ENCODE data around the gene OSBPL8. TPM values are rescaled to one million over a fixed set of nuclear protein-coding genes. Genes with fewer than 3 reads are reported as not detected.

Gene OSBPL8
- total RNA-seq = 10 to 100 TPM; 87.3 to 90.7 TPM
- polyA plus RNA-seq = 113 TPM

- DNase-seq = peak; percentile 88 to 96 (median 94)
- Mint-ChIP-seq H3K27me3 (peaks cover 0 to 3% of the 10 kb centered on the region in 2 donors), H3K9me3 (no peaks in the 10 kb centered on the region), H3K4me3 (peak within 1 kb of the TSS; percentile 92 to 99 (median 97)), H3K27ac (peak within 1 kb of the TSS; percentile 94 to 99 (median 96)), H3K36me3 (peaks cover 0 to 18% (median 2%) of the 10 kb centered on the region in 3 donors), H3K4me1 (peaks cover 35 to 49% (median 40%) of the 10 kb centered on the region in 3 donors)
- CTCF ChIA-PET = interaction anchor here (0.8 to 1.4 kb wide), 6 partner anchors 8 to 401 kb away, joined by 3 to 4 read pairs (median 3); partner anchors contain the start of gene BBS10
- Histone ChIP-seq H3K27ac (ENCODE audit: low read depth, low read length) (peak within 1 kb of the TSS; percentile 98), H3K9me3 (ENCODE audit: low read length) (no peaks in the 10 kb centered on the region), H3K4me1 (ENCODE audit: insufficient read depth, low read length) (peaks cover 44% of the 10 kb centered on the region), H3K36me3 (ENCODE audit: insufficient read depth, low read length) (no peaks in the 10 kb centered on the region), H3K4me3 (ENCODE audit: low read length) (peak within 1 kb of the TSS; percentile 89), H3K27me3 (ENCODE audit: insufficient read depth, low read length, poor library complexity, severe bottlenecking) (no peaks in the 10 kb centered on the region)
- POLR2A ChIA-PET = interaction anchor here (0.8 to 2.7 kb wide), 6 partner anchors 102 to 1169 kb away, joined by 3 to 19 read pairs (median 4); partner anchors contain the start of genes BBS10, GLIPR1L2, NAP1L1 and PHLDA1
These were observed at the start of gene OSBPL8 for GRCh38 chr12:76559400-76560085. Gene OSBPL8 (minus strand): TSS chr12:76559771. CDS start chr12:76487551, 72,220 bp downstream.

- ChIA-PET POLR2A (no interaction called here), CTCF (interaction anchor here (1.8 kb wide), 1 partner anchor 14 kb away, joined by 7 read pairs; no protein-coding TSS in a partner anchor)
- Mint-ChIP-seq H3K4me1 (no peaks in the 10 kb centered on the region), H3K36me3 (no peaks in the 10 kb centered on the region), H3K9me3 (no peaks in the 10 kb centered on the region), H3K4me3 (no peak overlapping the region), H3K27ac (no peak overlapping the region), H3K27me3 (peaks cover 3 to 17% of the 10 kb centered on the region in 2 donors)
- H3K27ac ChIP-seq (ENCODE audit: low read depth, low read length) = no peak overlapping the region
- H3K4me1 ChIP-seq (ENCODE audit: insufficient read depth, low read length) = no peaks in the 10 kb centered on the region
- H3K4me3 ChIP-seq (ENCODE audit: low read length) = no peak overlapping the region
- no peaks in the 10 kb centered on the region for H3K36me3 ChIP-seq (ENCODE audit: insufficient read depth, low read length)
- H3K27me3 ChIP-seq (ENCODE audit: insufficient read depth, low read length, poor library complexity, severe bottlenecking) = no peaks in the 10 kb centered on the region
- H3K9me3 ChIP-seq (ENCODE audit: low read length) = no peaks in the 10 kb centered on the region
- no peak for DNase-seq
These were observed 48.5 kb upstream of the OSBPL8 start for GRCh38 chr12:76608070-76608469.

GRCh38 chr12:76595056-76595455 lies 35.5 kb upstream of the OSBPL8 start:
- Mint-ChIP-seq H3K4me3 (no peak overlapping the region), H3K27me3 (peaks cover 0 to 6% of the 10 kb centered on the region in 2 donors), H3K9me3 (no peaks in the 10 kb centered on the region), H3K4me1 (no peaks in the 10 kb centered on the region), H3K36me3 (no peaks in the 10 kb centered on the region), H3K27ac (no peak overlapping the region)
- Histone ChIP-seq H3K4me1 (ENCODE audit: insufficient read depth, low read length) (no peaks in the 10 kb centered on the region), H3K27me3 (ENCODE audit: insufficient read depth, low read length, poor library complexity, severe bottlenecking) (no peaks in the 10 kb centered on the region), H3K36me3 (ENCODE audit: insufficient read depth, low read length) (no peaks in the 10 kb centered on the region), H3K9me3 (ENCODE audit: low read length) (no peaks in the 10 kb centered on the region), H3K4me3 (ENCODE audit: low read length) (no peak overlapping the region), H3K27ac (ENCODE audit: low read depth, low read length) (no peak overlapping the region)
- ChIA-PET CTCF (no interaction called here), POLR2A (interaction anchor here (0.6 kb wide), 1 partner anchor 512 kb away, joined by 3 read pairs; no protein-coding TSS in a partner anchor)
- no peak for DNase-seq

- DNase-seq = no peak
- Mint-ChIP-seq H3K9me3 (no peaks in the 10 kb centered on the region), H3K4me1 (peaks cover 1 to 5% (median 3%) of the 10 kb centered on the region in 3 donors), H3K27ac (no peak overlapping the region), H3K4me3 (no peak overlapping the region), H3K27me3 (peaks cover 0 to 8% of the 10 kb centered on the region in 2 donors), H3K36me3 (no peaks in the 10 kb centered on the region)
- Histone ChIP-seq H3K27me3 (ENCODE audit: insufficient read depth, low read length, poor library complexity, severe bottlenecking) (no peaks in the 10 kb centered on the region), H3K9me3 (ENCODE audit: low read length) (no peaks in the 10 kb centered on the region), H3K36me3 (ENCODE audit: insufficient read depth, low read length) (no peaks in the 10 kb centered on the region), H3K27ac (ENCODE audit: low read depth, low read length) (no peak overlapping the region), H3K4me1 (ENCODE audit: insufficient read depth, low read length) (no peaks in the 10 kb centered on the region), H3K4me3 (ENCODE audit: low read length) (no peak overlapping the region)
- CTCF ChIA-PET = no interaction called here
- POLR2A ChIA-PET = no interaction called here
These were observed 31.9 kb upstream of the OSBPL8 start for GRCh38 chr12:76591476-76591875.

- H3K27me3 Mint-ChIP-seq = peaks cover 0 to 6% of the 10 kb centered on the region in 2 donors
- no peaks in the 10 kb centered on the region for H3K9me3 ChIP-seq (ENCODE audit: low read length)
- H3K27me3 ChIP-seq (ENCODE audit: insufficient read depth, low read length, poor library complexity, severe bottlenecking) = no peaks in the 10 kb centered on the region
- no peaks in the 10 kb centered on the region for H3K36me3 Mint-ChIP-seq
- no peaks in the 10 kb centered on the region for H3K36me3 ChIP-seq (ENCODE audit: insufficient read depth, low read length)
- POLR2A ChIA-PET = no interaction called here
- DNase-seq = no peak
- no peak overlapping the region for H3K27ac Mint-ChIP-seq
- H3K4me1 Mint-ChIP-seq = peaks cover 1 to 5% (median 3%) of the 10 kb centered on the region in 3 donors
- no peak overlapping the region for H3K4me3 Mint-ChIP-seq
- H3K9me3 Mint-ChIP-seq = no peaks in the 10 kb centered on the region
- H3K27ac ChIP-seq (ENCODE audit: low read depth, low read length) = no peak overlapping the region
- H3K4me1 ChIP-seq (ENCODE audit: insufficient read depth, low read length) = no peaks in the 10 kb centered on the region
- no peak overlapping the region for H3K4me3 ChIP-seq (ENCODE audit: low read length)
- CTCF ChIA-PET = no interaction called here
These were observed 30.6 kb upstream of the OSBPL8 start for GRCh38 chr12:76590131-76590530.

GRCh38 chr12:76588881-76589565 lies 29.5 kb upstream of the OSBPL8 start:
- Mint-ChIP-seq H3K9me3 (no peaks in the 10 kb centered on the region), H3K4me1 (peaks cover 1 to 5% (median 3%) of the 10 kb centered on the region in 3 donors), H3K4me3 (no peak overlapping the region), H3K36me3 (no peaks in the 10 kb centered on the region), H3K27ac (peak overlapping the region in 3 of 8 donors; percentile 1 to 69 (median 47)), H3K27me3 (peaks cover 0 to 6% of the 10 kb centered on the region in 2 donors)
- Histone ChIP-seq H3K27me3 (ENCODE audit: insufficient read depth, low read length, poor library complexity, severe bottlenecking) (no peaks in the 10 kb centered on the region), H3K27ac (ENCODE audit: low read depth, low read length) (no peak overlapping the region), H3K4me3 (ENCODE audit: low read length) (no peak overlapping the region), H3K4me1 (ENCODE audit: insufficient read depth, low read length) (no peaks in the 10 kb centered on the region), H3K9me3 (ENCODE audit: low read length) (no peaks in the 10 kb centered on the region), H3K36me3 (ENCODE audit: insufficient read depth, low read length) (no peaks in the 10 kb centered on the region)
- POLR2A ChIA-PET = no interaction called here
- no peak for DNase-seq
- CTCF ChIA-PET = interaction anchor here (0.9 to 1.2 kb wide), 2 partner anchors 9 to 232 kb away, joined by 3 to 4 read pairs; no protein-coding TSS in a partner anchor

- peaks cover 1 to 5% (median 3%) of the 10 kb centered on the region in 3 donors for H3K4me1 Mint-ChIP-seq
- DNase-seq = no peak
- POLR2A ChIA-PET = no interaction called here
- Histone ChIP-seq H3K27ac (ENCODE audit: low read depth, low read length) (no peak overlapping the region), H3K9me3 (ENCODE audit: low read length) (no peaks in the 10 kb centered on the region), H3K27me3 (ENCODE audit: insufficient read depth, low read length, poor library complexity, severe bottlenecking) (no peaks in the 10 kb centered on the region), H3K4me1 (ENCODE audit: insufficient read depth, low read length) (no peaks in the 10 kb centered on the region), H3K4me3 (ENCODE audit: low read length) (no peak overlapping the region), H3K36me3 (ENCODE audit: insufficient read depth, low read length) (no peaks in the 10 kb centered on the region)
- H3K9me3 Mint-ChIP-seq = no peaks in the 10 kb centered on the region
- no peak overlapping the region for H3K4me3 Mint-ChIP-seq
- CTCF ChIA-PET = interaction anchor here (0.7 to 1.9 kb wide), 12 partner anchors 11 to 1060 kb away, joined by 3 to 9 read pairs (median 3); partner anchors contain the start of gene OSBPL8
- H3K27ac Mint-ChIP-seq = peak overlapping the region in 1 of 8 donors; percentile 27
- H3K27me3 Mint-ChIP-seq = peaks cover 0 to 5% of the 10 kb centered on the region in 2 donors
- H3K36me3 Mint-ChIP-seq = no peaks in the 10 kb centered on the region
These were observed 28.0 kb upstream of the OSBPL8 start for GRCh38 chr12:76587428-76588178.
